Esophagus muscularis mucosa (tissue), 4 donors: ENCODE data around the gene SREBF2. TPM values are rescaled to one million over a fixed set of nuclear protein-coding genes. Genes with fewer than 3 reads are reported as not detected.

Experiments used
- small RNA-seq, 3 donors: library from RNA; depleted of rRNA; stranded (forward); fragments of <200 nt; gene quantifications; one replicate each; pipeline ENCODE3, GENCODE V24; 2016
- total RNA-seq, 4 donors: library from RNA; depleted of rRNA; stranded (reverse); fragments of >200 nt; gene quantifications; one replicate each; pipeline versions ENCODE4 v1.1.0 to v1.2.1, GENCODE V29; 2016

SREBF2 gene
- total RNA-seq, 4 donors from 2014 or later = 56.4 to 97.7 (median 57.2) TPM

Small RNA genes within 50 kb of the gene (small RNA-seq; reads per million reads assigned to genes)
- gene MIR33A = 0 to 1.2 (median 0) reads per million in 3 donors

Other genes starting within 250 kb of the SREBF2 start
- gene PMM1, start 243.3 kb upstream of the SREBF2 start, total RNA-seq = 10 to 100 TPM; 37.4 to 54.2 (median 39.3) TPM
- 10 to 100 TPM; 18.6 to 76.5 (median 33.7) TPM for gene DESI1, start 212.1 kb upstream of the SREBF2 start, total RNA-seq
- 100 to 1,000 TPM; 181 to 255 (median 233) TPM for gene XRCC6, start 211.8 kb upstream of the SREBF2 start, total RNA-seq
- 100 to 1,000 TPM in 2 of 4 donors, 10 to 100 TPM in 2; 79.7 to 115 (median 93.3) TPM for gene SNU13, start 144.2 kb upstream of the SREBF2 start, total RNA-seq
- gene MEI1, start 133.6 kb upstream of the SREBF2 start, total RNA-seq = 1 to 10 TPM in 1 of 4 donors, under 1 TPM in 3; 0.39 to 1.3 (median 0.44) TPM
- 10 to 100 TPM in 1 of 4 donors, 1 to 10 TPM in 3; 7.0 to 10.8 (median 8.7) TPM for gene CCDC134, start 32.4 kb upstream of the SREBF2 start, total RNA-seq
- gene SHISA8, start 82.0 kb downstream of the SREBF2 start, total RNA-seq = under 1 TPM in 1 of 4 donors, not detected in 3; 0.83 TPM
- under 1 TPM in 2 of 4 donors, not detected in 2; 0.17 to 0.33 TPM for gene TNFRSF13C, start 93.7 kb downstream of the SREBF2 start, total RNA-seq
- gene CENPM, start 114.0 kb downstream of the SREBF2 start, total RNA-seq = not detected
- under 1 TPM; under 0.01 to 0.50 (median 0.36) TPM for gene SEPTIN3, start 136.3 kb downstream of the SREBF2 start, total RNA-seq
- gene WBP2NL, start 165.7 kb downstream of the SREBF2 start, total RNA-seq = 1 to 10 TPM in 1 of 4 donors, under 1 TPM in 2, not detected in 1; 0.33 to 1.0 (median 0.45) TPM
- gene NAGA, start 237.7 kb downstream of the SREBF2 start, total RNA-seq = 10 to 100 TPM; 26.2 to 40.9 (median 33.7) TPM
- 10 to 100 TPM; 16.6 to 34.6 (median 25.4) TPM for gene PHETA2, start 241.1 kb downstream of the SREBF2 start, total RNA-seq
- 10 to 100 TPM; 18.9 to 32.7 (median 22.1) TPM for gene SMDT1, start 246.6 kb downstream of the SREBF2 start, total RNA-seq